ENCODE results near the gene CYYR1. TPM values are rescaled to one million over a fixed set of nuclear protein-coding genes. Genes with fewer than 3 reads are reported as not detected.

The CYYR1 gene
- polyA plus RNA-seq, 2 of the 4 experiments (the other 2 are of a cell fraction) = not detected

GRCh38 chr21:26570203-26570602 lies 2.9 kb downstream of the CYYR1 start (continued):
- no peak for TF ChIP-seq HES2 (IDR thresholded peaks at IDR 0.05)
- no peak for TF ChIP-seq ESRRA (IDR thresholded peaks at IDR 0.05; ENCODE audit: borderline replicate concordance, low read length)
- no peak for TF ChIP-seq USF2 (IDR thresholded peaks at IDR 0.05)
- no peak for TF ChIP-seq EHF (CRISPR knock-in tag; IDR thresholded peaks at IDR 0.05)
- no peak for TF ChIP-seq NR3C1 (IDR thresholded peaks at IDR 0.05)
- no peak for TF ChIP-seq POLR2AphosphoS2 (conservative IDR thresholded peaks at IDR 0.05; ENCODE audit: low read length)
- TF ChIP-seq FOSL2 (IDR thresholded peaks at IDR 0.05) = no peak
- no peak for TF ChIP-seq FOSL2 (CRISPR knock-in tag; IDR thresholded peaks at IDR 0.05)
- no peak for TF ChIP-seq ELK1 (IDR thresholded peaks at IDR 0.05; ENCODE audit: low read depth, low read length)
- no peak for TF ChIP-seq HOXB13 (CRISPR knock-in tag; IDR thresholded peaks at IDR 0.05; ENCODE audit: low read depth)

GRCh38 chr21:26565546-26565945 lies 7.5 kb downstream of the CYYR1 start:
- no peak for FAIRE-seq
- 3% methylated on average over 2 of the region's 2 CpGs for WGBS (ENCODE audit: missing lambda C conversion rate)
- Histone ChIP-seq H3K4me1 (no peaks in the 10 kb centered on the region), H3K9me3 (no peaks in the 10 kb centered on the region), H3K27ac (no peak overlapping the region), H3K4me3 (no peak overlapping the region), H3K4me2 (no peak overlapping the region)
- TF ChIP-seq BCL3 (IDR thresholded peaks at IDR 0.05) (no peak), ZSCAN20 (CRISPR knock-in tag; IDR thresholded peaks at IDR 0.05) (no peak), PHF8 (IDR thresholded peaks at IDR 0.05; ENCODE audit: borderline replicate concordance, low read depth) (no peak), PBX3 (IDR thresholded peaks at IDR 0.05) (no peak), POLR2A (IDR thresholded peaks at IDR 0.05; ENCODE audit: low read length) (no peak), HOXB13 (CRISPR knock-in tag; IDR thresholded peaks at IDR 0.05; ENCODE audit: low read depth) (no peak), MAZ (IDR thresholded peaks at IDR 0.05; ENCODE audit: borderline replicate concordance, low read depth, low read length) (no peak), ZC3H11A (IDR thresholded peaks at IDR 0.05) (no peak), FOSB (CRISPR knock-in tag; IDR thresholded peaks at IDR 0.05) (no peak), HDAC2 (IDR thresholded peaks at IDR 0.05) (no peak), RARB (CRISPR knock-in tag; IDR thresholded peaks at IDR 0.05) (no peak), CHD2 (IDR thresholded peaks at IDR 0.05; ENCODE audit: low read length, partially characterized antibody) (no peak), CEBPB (IDR thresholded peaks at IDR 0.05) (no peak), ESRRA (IDR thresholded peaks at IDR 0.05; ENCODE audit: borderline replicate concordance, low read length) (no peak), HEYL (CRISPR knock-in tag; IDR thresholded peaks at IDR 0.05) (no peak)
- no peak for DNase-seq (ENCODE audit: low read depth in 1 of 2, low spot score in 1 of 2)
- POLR2A ChIA-PET = no interaction called here
- CTCF ChIA-PET = no interaction called here
- no peak for ATAC-seq

GRCh38 chr21:26565111-26565510 lies 8.0 kb downstream of the CYYR1 start:
- H3K9me3 ChIP-seq = no peaks in the 10 kb centered on the region
- ChIA-PET CTCF (no interaction called here), POLR2A (no interaction called here)
- no peaks in the 10 kb centered on the region for H3K4me1 ChIP-seq
- no peak overlapping the region for H3K4me3 ChIP-seq
- no peak overlapping the region for H3K4me2 ChIP-seq
- DNase-seq (ENCODE audit: low read depth in 1 of 2, low spot score in 1 of 2) (no peak), FAIRE-seq (no peak), ATAC-seq (no peak)
- WGBS (ENCODE audit: missing lambda C conversion rate) = 0% methylated on average over 6 of the region's 6 CpGs
- H3K27ac ChIP-seq = no peak overlapping the region
- TF ChIP-seq BHLHE40 (IDR thresholded peaks at IDR 0.05; ENCODE audit: low read depth, low read length) (no peak), EHF (CRISPR knock-in tag; IDR thresholded peaks at IDR 0.05) (no peak), MAZ (IDR thresholded peaks at IDR 0.05; ENCODE audit: borderline replicate concordance, low read depth, low read length) (no peak), E2F6 (IDR thresholded peaks at IDR 0.05; ENCODE audit: borderline replicate concordance, low read depth) (no peak), HDAC2 (IDR thresholded peaks at IDR 0.05) (no peak), NR3C1 (IDR thresholded peaks at IDR 0.05) (no peak), POLR2A (IDR thresholded peaks at IDR 0.05; ENCODE audit: low read length) (no peak), JUNB (IDR thresholded peaks at IDR 0.05) (no peak), NFE2L2 (conservative IDR thresholded peaks at IDR 0.05; ENCODE audit: low read length) (no peak), JUN (IDR thresholded peaks at IDR 0.05) (no peak), EHMT2 (IDR thresholded peaks at IDR 0.05; ENCODE audit: low read depth) (no peak)
- TF ChIP-seq, protein P1, sequence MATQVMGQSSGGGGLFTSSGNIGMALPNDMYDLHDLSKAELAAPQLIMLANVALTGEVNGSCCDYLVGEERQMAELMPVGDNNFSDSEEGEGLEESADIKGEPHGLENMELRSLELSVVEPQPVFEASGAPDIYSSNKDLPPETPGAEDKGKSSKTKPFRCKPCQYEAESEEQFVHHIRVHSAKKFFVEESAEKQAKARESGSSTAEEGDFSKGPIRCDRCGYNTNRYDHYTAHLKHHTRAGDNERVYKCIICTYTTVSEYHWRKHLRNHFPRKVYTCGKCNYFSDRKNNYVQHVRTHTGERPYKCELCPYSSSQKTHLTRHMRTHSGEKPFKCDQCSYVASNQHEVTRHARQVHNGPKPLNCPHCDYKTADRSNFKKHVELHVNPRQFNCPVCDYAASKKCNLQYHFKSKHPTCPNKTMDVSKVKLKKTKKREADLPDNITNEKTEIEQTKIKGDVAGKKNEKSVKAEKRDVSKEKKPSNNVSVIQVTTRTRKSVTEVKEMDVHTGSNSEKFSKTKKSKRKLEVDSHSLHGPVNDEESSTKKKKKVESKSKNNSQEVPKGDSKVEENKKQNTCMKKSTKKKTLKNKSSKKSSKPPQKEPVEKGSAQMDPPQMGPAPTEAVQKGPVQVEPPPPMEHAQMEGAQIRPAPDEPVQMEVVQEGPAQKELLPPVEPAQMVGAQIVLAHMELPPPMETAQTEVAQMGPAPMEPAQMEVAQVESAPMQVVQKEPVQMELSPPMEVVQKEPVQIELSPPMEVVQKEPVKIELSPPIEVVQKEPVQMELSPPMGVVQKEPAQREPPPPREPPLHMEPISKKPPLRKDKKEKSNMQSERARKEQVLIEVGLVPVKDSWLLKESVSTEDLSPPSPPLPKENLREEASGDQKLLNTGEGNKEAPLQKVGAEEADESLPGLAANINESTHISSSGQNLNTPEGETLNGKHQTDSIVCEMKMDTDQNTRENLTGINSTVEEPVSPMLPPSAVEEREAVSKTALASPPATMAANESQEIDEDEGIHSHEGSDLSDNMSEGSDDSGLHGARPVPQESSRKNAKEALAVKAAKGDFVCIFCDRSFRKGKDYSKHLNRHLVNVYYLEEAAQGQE (IDR thresholded peaks at IDR 0.05) = no peak

Data from A549 (cell line).